ENCODE measurements around the gene FLT3LG.

DNA sequence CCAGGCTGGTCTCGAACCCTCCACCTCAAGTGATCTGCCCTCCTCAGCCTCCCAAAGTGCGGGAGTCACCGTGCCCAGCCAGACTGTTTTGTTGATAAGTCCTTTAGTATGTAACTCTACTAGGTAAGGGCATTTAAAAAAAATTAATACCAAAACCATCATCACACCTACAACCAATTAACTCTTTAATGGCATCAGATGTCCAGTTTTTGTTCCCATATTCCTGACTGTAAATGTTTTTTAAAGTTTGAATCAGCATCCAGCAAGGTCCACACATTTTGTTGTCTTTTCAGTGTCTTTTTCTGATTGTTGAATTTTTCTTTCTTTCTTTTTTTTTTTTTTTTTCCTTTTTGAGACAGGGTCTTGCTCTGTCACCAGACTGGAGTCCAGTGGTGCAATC is 44.0 kb downstream of the FLT3LG start:
- TF ChIP-seq, protein P1, sequence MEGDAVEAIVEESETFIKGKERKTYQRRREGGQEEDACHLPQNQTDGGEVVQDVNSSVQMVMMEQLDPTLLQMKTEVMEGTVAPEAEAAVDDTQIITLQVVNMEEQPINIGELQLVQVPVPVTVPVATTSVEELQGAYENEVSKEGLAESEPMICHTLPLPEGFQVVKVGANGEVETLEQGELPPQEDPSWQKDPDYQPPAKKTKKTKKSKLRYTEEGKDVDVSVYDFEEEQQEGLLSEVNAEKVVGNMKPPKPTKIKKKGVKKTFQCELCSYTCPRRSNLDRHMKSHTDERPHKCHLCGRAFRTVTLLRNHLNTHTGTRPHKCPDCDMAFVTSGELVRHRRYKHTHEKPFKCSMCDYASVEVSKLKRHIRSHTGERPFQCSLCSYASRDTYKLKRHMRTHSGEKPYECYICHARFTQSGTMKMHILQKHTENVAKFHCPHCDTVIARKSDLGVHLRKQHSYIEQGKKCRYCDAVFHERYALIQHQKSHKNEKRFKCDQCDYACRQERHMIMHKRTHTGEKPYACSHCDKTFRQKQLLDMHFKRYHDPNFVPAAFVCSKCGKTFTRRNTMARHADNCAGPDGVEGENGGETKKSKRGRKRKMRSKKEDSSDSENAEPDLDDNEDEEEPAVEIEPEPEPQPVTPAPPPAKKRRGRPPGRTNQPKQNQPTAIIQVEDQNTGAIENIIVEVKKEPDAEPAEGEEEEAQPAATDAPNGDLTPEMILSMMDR (IDR thresholded peaks at IDR 0.05) = no peak
- TF ChIP-seq POLR2AphosphoS5 (IDR thresholded peaks at IDR 0.05) = no peak

Data from sigmoid colon (tissue), 4 donors.